Fibroblast of gingiva (primary cell): ENCODE results near the gene STUB1.

Experiments
- DNase-seq: peaks from one replicate; pipeline ENCODE4 v3.0.0-alpha.2; 2011; ENCODE audit warnings: low read depth

The STUB1 gene

GRCh38 chr16:667113-667779 is 13.0 kb upstream of the STUB1 start:
- no peak for DNase-seq

GRCh38 chr16:667780-668518 is 12.3 kb upstream of the STUB1 start, which contains the start of gene RHOT2:
Gene RHOT2, plus strand, starts transcription at chr16:668132. Its CDS starts 68 bp downstream, at chr16:668200.
- peak; percentile 89 for DNase-seq

DNA sequence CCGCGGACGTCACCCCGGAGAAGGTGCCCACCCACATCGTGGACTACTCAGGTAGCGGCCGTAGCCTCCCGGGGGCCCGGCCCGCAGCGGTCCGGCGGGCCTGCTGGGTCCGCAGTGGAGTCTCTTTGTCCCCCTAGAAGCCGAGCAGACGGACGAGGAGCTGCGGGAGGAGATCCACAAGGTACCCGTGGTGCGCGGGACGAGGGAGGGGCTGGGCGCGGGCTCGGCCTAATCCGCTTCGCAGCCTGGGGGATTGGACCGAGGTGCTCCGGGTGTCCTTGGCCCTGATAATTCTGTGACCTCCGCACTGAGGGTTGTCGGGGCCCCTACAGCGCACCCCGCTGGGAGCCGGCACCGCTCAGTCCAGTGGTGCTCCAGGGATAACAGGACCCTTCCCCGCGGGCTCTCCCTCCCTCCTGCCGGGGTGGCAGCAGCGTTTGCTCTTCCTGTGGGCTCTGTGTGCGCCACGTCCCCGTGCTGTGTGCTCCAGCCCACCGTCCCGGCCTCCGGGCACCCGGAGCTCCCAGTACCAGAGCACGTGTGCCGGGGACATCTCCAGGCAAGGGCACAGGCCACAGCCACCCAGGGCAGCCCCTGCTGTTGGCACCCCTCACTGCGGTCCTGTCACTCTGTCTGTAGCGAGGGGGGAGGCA is 11.6 kb upstream of the STUB1 start:
- DNase-seq: no peak

GRCh38 chr16:669666-670065 is 10.5 kb upstream of the STUB1 start:
- DNase-seq: no peak

- no peak for DNase-seq
Measured at GRCh38 chr16:670485-671352, 9.5 kb upstream of the STUB1 start.

GRCh38 chr16:671353-672131 is 8.7 kb upstream of the STUB1 start:
- DNase-seq: no peak

DNA sequence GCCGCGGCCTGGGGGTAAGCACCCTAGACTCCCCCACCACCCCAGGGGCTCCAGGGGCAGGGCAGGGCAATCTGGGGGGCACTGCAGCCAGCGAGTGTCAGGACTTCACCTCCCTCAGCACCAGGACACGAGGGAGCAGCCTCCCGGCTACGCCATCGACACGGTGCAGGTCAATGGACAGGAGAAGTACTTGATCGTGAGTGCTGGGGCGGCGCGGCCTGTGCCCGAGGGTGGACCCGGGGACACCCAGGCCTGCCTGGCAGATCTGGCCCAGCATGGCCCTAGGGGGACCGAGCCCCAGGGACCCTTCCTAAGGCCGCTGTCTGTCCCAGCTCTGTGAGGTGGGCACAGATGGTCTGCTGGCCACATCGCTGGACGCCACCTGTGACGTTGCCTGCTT is 7.8 kb upstream of the STUB1 start:
- no peak for DNase-seq

DNA sequence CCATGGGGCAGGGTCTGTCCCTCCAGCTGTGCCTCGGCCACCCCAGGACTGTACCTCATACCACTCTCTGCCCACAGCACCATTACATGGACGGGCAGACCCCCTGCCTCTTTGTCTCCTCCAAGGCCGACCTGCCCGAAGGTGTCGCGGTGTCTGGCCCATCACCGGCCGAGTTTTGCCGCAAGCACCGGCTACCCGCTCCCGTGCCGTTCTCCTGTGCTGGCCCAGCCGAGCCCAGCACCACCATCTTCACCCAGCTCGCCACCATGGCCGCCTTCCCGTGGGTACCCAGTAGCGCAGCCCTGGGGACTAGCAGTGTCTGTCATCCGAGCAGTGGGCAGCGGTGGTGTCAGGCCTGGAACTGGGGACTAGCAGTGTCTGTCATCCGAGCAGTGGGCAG is 7.4 kb upstream of the STUB1 start:
- no peak for DNase-seq

DNA sequence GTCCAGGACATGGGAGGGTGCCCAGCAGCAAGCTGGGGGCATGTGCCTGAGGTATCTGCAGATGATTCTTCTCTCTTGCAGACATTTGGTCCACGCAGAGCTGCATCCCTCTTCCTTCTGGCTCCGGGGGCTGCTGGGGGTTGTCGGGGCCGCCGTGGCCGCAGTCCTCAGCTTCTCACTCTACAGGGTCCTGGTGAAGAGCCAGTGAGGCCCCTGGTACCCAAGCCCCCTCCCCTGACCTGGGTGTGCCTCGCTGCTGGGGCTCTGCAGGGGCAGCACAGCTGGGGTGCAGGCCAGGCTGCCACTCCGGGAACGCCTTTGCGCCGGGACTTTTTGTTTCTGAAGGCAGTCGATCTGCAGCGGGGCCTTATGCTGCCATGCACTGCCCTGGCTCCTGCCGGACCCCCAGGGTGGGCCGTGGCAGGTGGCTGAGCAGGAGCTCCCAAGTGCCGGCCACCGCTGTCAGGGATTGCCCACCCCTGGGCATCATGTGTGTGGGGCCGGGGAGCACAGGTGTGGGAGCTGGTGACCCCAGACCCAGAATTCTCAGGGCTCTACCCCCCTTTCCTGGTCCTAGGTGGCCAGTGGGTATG is 6.7 kb upstream of the STUB1 start:
- DNase-seq: no peak

DNA sequence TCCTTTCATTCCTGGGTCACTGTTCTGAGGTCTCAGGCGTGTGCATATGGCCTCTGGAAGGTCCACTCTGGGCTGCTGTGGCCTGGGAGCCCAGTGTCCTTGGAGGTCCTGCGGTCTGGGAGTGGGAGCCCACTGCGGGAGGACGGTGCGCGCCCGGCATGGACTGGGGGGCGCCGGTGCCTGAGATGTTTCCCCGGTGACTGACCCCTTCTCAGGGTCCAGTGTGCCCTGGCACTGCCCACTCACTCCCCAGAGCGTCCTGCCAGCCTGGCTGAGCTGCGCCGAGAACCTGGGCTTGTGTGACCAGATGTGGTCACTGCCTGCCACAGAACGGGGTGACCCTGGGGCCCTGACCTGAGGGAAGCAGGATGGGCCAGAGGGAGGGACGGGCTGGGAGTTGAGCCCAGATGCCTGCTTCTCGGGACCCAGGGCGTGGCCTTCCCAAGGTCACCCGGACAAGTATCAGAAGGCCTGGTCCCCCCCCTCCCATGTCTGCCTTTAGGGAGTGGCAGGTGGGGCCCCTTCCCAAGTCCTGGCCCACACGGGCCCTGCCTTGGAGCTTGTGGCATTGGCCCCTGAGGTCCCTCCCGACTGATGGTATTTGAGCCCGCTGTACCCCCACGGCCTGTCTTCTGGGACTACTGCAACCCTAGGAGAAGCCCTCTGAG is 5.9 kb upstream of the STUB1 start:
- no peak for DNase-seq

- DNase-seq: peak; percentile 43
Measured at GRCh38 chr16:674968-675883, 5.0 kb upstream of the STUB1 start, which contains the start of gene RHBDL1. Gene RHBDL1, plus strand, starts transcription at chr16:675671. Its CDS starts 120 bp downstream, at chr16:675791.

DNA sequence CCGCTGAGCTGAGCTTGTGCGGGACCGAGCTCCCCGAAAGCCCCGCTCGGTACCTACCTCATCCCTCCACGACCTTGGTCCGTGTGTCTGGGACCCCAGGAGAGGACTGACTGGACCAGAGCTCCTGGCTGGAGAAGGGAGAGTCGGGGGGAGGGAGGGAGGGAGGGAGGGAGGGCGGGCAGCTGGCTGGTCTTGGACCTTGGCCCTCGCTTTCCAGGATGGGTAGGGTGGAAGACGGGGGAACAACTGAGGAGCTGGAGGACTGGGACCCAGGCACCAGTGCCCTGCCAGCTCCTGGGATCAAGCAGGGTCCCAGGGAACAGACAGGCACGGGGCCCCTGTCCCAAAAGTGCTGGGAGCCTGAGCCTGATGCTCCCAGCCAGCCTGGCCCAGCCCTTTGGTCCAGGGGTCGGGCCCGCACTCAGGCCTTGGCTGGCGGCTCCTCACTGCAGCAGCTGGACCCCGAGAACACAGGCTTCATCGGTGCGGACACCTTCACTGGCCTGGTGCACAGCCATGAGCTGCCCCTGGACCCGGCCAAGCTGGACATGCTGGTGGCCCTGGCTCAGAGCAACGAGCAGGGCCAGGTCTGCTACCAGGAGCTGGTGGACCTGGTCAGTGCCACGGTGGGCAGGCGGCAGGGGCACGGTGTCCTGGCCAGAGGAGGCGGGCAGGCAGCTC is 4.2 kb upstream of the STUB1 start:
- DNase-seq: no peak

DNA sequence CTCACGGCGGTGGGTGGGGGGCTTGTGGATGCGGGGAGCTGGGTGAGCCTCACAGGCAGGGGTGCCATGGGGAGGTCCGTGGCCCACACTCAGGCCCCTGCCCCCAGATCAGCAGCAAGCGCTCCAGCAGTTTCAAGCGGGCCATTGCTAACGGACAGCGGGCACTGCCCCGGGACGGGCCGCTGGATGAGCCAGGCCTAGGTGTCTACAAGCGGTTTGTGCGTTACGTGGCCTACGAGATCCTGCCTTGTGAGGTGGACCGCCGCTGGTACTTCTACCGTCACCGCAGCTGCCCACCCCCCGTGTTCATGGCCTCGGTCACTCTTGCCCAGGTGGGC is 3.7 kb upstream of the STUB1 start:
- no peak for DNase-seq

DNA sequence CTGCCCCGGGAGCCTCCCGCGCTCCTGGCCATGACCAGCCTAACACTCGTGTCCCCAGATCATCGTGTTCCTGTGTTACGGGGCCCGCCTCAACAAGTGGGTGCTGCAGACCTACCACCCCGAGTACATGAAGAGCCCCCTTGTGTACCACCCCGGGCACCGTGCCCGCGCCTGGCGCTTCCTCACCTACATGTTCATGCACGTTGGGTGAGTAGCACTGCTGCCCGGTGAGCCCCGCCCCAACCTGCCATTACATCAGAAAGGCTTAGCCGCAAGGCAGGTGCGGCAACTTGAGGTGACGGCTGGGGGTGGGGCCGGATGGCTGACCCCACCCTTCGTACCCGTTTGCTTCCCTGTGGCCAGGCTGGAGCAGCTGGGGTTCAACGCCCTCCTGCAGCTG is 3.3 kb upstream of the STUB1 start:
- DNase-seq: no peak

- no peak for DNase-seq
Measured at GRCh38 chr16:677316-678190, 2.7 kb upstream of the STUB1 start.

DNA sequence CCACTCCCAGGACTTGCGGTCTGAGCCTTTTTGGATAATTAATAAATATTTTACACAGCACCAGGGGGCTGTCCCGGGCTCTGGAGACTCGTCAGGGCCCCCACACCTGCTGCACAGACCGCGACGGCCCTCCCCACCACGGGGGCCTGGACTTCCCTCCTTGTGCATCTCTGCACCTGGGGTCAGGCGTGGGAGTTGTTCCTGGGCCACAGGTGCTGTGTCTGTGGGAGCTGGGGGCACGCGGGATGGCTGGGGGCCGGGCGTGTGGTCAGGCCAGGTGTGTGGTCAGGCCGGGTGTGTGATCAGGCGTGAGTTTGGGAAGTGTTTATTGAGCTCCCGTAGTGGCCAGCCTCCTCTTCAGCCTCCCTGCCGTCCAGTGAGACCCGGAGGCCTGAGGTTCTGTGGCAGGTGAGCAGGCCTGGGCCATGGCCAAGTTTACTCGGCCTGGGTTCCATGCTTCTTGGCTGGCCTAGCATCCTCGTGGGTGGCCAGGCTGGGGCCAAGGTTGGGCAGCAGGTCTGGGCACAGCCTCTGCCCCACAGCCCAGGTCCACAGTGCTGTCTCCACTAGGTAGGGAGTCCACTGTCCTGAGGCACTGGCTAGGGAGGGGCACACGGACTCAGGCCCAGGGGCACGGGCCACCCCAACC is 1.9 kb upstream of the STUB1 start:
- no peak for DNase-seq
